ENCODE measurements around the gene BCL2A1. TPM values are rescaled to one million over a fixed set of nuclear protein-coding genes. Genes with fewer than 3 reads are reported as not detected.

The BCL2A1 gene
- total and polyA plus RNA-seq, 2 donors (not counting 1 experiment from before 2014, with no cell fraction given) = 33.8 to 49.2 TPM

GRCh38 chr15:79989183-79989582 is 18.2 kb upstream of the BCL2A1 start:
- no peak overlapping the region for H3K4me3 ChIP-seq (ENCODE audit: control extremely low read depth in 1 of 5, extremely low read depth in 1 of 5, insufficient read depth in 1 of 5, low read depth in 2 of 5, low read length in 4 of 5)
- CTCF ChIA-PET = interaction anchor here (0.8 to 1.4 kb wide), 2 partner anchors 136 to 610 kb away, joined by 3 read pairs; no protein-coding TSS in a partner anchor
- H3K79me2 ChIP-seq (ENCODE audit: control insufficient read depth, insufficient read depth, low read length) = peaks cover 18% of the 10 kb centered on the region
- peaks cover 6% of the 10 kb centered on the region for H3K27me3 Mint-ChIP-seq
- H2AFZ ChIP-seq (ENCODE audit: insufficient read depth, low read depth, low read length, poor library complexity, severe bottlenecking) = no peak overlapping the region
- H3K4me3 Mint-ChIP-seq = no peak overlapping the region
- H4K20me1 ChIP-seq (ENCODE audit: control insufficient read depth, insufficient read depth, low read length, poor library complexity, severe bottlenecking) = no peaks in the 10 kb centered on the region
- H3K4me1 Mint-ChIP-seq = peaks cover 17% of the 10 kb centered on the region
- ATAC-seq (ENCODE audit: low read depth) (no peak), DNase-seq (no peak)
- intact Hi-C loops (cut with micrococcal nuclease) = no loop called here
- TF ChIP-seq, protein P1, sequence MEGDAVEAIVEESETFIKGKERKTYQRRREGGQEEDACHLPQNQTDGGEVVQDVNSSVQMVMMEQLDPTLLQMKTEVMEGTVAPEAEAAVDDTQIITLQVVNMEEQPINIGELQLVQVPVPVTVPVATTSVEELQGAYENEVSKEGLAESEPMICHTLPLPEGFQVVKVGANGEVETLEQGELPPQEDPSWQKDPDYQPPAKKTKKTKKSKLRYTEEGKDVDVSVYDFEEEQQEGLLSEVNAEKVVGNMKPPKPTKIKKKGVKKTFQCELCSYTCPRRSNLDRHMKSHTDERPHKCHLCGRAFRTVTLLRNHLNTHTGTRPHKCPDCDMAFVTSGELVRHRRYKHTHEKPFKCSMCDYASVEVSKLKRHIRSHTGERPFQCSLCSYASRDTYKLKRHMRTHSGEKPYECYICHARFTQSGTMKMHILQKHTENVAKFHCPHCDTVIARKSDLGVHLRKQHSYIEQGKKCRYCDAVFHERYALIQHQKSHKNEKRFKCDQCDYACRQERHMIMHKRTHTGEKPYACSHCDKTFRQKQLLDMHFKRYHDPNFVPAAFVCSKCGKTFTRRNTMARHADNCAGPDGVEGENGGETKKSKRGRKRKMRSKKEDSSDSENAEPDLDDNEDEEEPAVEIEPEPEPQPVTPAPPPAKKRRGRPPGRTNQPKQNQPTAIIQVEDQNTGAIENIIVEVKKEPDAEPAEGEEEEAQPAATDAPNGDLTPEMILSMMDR (IDR thresholded peaks at IDR 0.05) = no peak
- no peak for TF ChIP-seq EZH2 (IDR thresholded peaks at IDR 0.05; ENCODE audit: borderline replicate concordance, insufficient read depth, low read depth, low read length, poor library complexity, severe bottlenecking)
- POLR2A ChIA-PET = interaction anchor here (1.1 kb wide), 1 partner anchor 11 kb away, joined by 4 read pairs; no protein-coding TSS in a partner anchor
- H3K27ac Mint-ChIP-seq = no peak overlapping the region
- peaks cover 0 to 16% (median 3%) of the 10 kb centered on the region in 4 experiments for H3K27me3 ChIP-seq (replicated peaks in 1 of 4; ENCODE audit: control extremely low read depth in 1 of 4, control insufficient read depth in 3 of 4, insufficient read depth in 4 of 4, low read length in 3 of 4)
- H3K4me1 ChIP-seq (ENCODE audit: control insufficient read depth in 2 of 2, insufficient read depth in 2 of 2, low read length in 2 of 2) = peaks cover 0 to 5% of the 10 kb centered on the region in 2 donors
- H3K9me3 Mint-ChIP-seq (ENCODE audit: insufficient read depth) = no peaks in the 10 kb centered on the region
- WGBS (ENCODE audit: insufficient coverage) = 100% methylated on average over 1 of the region's 2 CpGs
- H3K4me2 ChIP-seq (replicated peaks; ENCODE audit: low read depth, low read length, poor library complexity, severe bottlenecking) = no peak overlapping the region
- no peak overlapping the region for H3K27ac ChIP-seq (ENCODE audit: low read length in 2 of 2)
- H3K36me3 ChIP-seq (replicated peaks in 1 of 2; ENCODE audit: control extremely low read depth in 1 of 2, control insufficient read depth in 1 of 2, extremely low read depth in 1 of 2, insufficient read depth in 2 of 2, low read length in 1 of 2) = no peaks in the 10 kb centered on the region
- H3K9me3 ChIP-seq (ENCODE audit: control extremely low read depth in 1 of 3, control insufficient read depth in 2 of 3, insufficient read depth in 1 of 3, low read length in 2 of 3) = no peaks in the 10 kb centered on the region
- no peak overlapping the region for H3K9ac ChIP-seq (ENCODE audit: low read length)

GRCh38 chr15:79988448-79989117 is 17.6 kb upstream of the BCL2A1 start:
- no peaks in the 10 kb centered on the region for H3K9me3 Mint-ChIP-seq (ENCODE audit: insufficient read depth)
- no peaks in the 10 kb centered on the region for H3K36me3 ChIP-seq (replicated peaks in 1 of 2; ENCODE audit: control extremely low read depth in 1 of 2, control insufficient read depth in 1 of 2, extremely low read depth in 1 of 2, insufficient read depth in 2 of 2, low read length in 1 of 2)
- no peak overlapping the region for H2AFZ ChIP-seq (ENCODE audit: insufficient read depth, low read depth, low read length, poor library complexity, severe bottlenecking)
- no peak overlapping the region for H3K27ac Mint-ChIP-seq
- no peak overlapping the region for H3K9ac ChIP-seq (ENCODE audit: low read length)
- H3K9me3 ChIP-seq (ENCODE audit: control extremely low read depth in 1 of 3, control insufficient read depth in 2 of 3, insufficient read depth in 1 of 3, low read length in 2 of 3) = no peaks in the 10 kb centered on the region
- WGBS (ENCODE audit: insufficient coverage) = 100% methylated on average over 2 of the region's 3 CpGs
- DNase-seq (no peak), ATAC-seq (ENCODE audit: low read depth) (no peak)
- H3K4me3 Mint-ChIP-seq = no peak overlapping the region
- no peak overlapping the region for H3K27ac ChIP-seq (ENCODE audit: low read length in 2 of 2)
- H4K20me1 ChIP-seq (ENCODE audit: control insufficient read depth, insufficient read depth, low read length, poor library complexity, severe bottlenecking) = no peaks in the 10 kb centered on the region
- intact Hi-C loops (cut with micrococcal nuclease) = no loop called here
- TF ChIP-seq, protein P1 (IDR thresholded peaks at IDR 0.05) = no peak
- TF ChIP-seq EZH2 (IDR thresholded peaks at IDR 0.05; ENCODE audit: borderline replicate concordance, insufficient read depth, low read depth, low read length, poor library complexity, severe bottlenecking) = no peak
- H3K27me3 Mint-ChIP-seq = peaks cover 7% of the 10 kb centered on the region
- peaks cover 0 to 4% of the 10 kb centered on the region in 2 donors for H3K4me1 ChIP-seq (ENCODE audit: control insufficient read depth in 2 of 2, insufficient read depth in 2 of 2, low read length in 2 of 2)
- POLR2A ChIA-PET = no interaction called here
- peaks cover 0 to 22% (median 4%) of the 10 kb centered on the region in 4 experiments for H3K27me3 ChIP-seq (replicated peaks in 1 of 4; ENCODE audit: control extremely low read depth in 1 of 4, control insufficient read depth in 3 of 4, insufficient read depth in 4 of 4, low read length in 3 of 4)
- H3K4me1 Mint-ChIP-seq = peaks cover 18% of the 10 kb centered on the region
- H3K79me2 ChIP-seq (ENCODE audit: control insufficient read depth, insufficient read depth, low read length) = peaks cover 23% of the 10 kb centered on the region
- H3K4me2 ChIP-seq (replicated peaks; ENCODE audit: low read depth, low read length, poor library complexity, severe bottlenecking) = no peak overlapping the region
- H3K4me3 ChIP-seq (ENCODE audit: control extremely low read depth in 1 of 5, extremely low read depth in 1 of 5, insufficient read depth in 1 of 5, low read depth in 2 of 5, low read length in 4 of 5) = no peak overlapping the region
- CTCF ChIA-PET = interaction anchor here (0.8 kb wide), 2 partner anchors 135 to 609 kb away, joined by 3 read pairs; no protein-coding TSS in a partner anchor

Measured in B cell (primary cell).